ENCODE measurements around the gene SSTR4.

Gene SSTR4

DNA sequence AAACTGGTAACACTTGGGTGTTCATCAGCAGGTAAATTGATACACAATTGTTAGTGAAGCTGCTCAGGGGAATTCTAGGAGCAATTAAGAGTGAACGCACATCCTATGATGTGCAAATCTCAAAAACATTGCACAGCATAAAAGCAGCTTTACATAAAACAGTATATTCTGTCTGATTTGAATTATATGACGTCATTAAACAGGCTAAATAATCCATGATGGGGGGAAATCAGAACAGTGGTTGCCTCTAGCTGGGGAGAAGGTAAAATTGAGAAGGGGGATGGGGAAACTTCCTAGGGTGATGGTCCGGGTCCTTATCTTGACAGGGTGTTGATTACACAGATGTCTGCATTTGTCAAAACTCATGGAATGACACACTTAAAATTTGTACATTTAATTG is 31.7 kb downstream of the SSTR4 start:
- no peak overlapping the region for H3K4me3 ChIP-seq (ENCODE audit: control insufficient read depth, low read depth, low read length)
- DNase-seq (ENCODE audit: low read depth): no peak
- TF ChIP-seq, protein P1, sequence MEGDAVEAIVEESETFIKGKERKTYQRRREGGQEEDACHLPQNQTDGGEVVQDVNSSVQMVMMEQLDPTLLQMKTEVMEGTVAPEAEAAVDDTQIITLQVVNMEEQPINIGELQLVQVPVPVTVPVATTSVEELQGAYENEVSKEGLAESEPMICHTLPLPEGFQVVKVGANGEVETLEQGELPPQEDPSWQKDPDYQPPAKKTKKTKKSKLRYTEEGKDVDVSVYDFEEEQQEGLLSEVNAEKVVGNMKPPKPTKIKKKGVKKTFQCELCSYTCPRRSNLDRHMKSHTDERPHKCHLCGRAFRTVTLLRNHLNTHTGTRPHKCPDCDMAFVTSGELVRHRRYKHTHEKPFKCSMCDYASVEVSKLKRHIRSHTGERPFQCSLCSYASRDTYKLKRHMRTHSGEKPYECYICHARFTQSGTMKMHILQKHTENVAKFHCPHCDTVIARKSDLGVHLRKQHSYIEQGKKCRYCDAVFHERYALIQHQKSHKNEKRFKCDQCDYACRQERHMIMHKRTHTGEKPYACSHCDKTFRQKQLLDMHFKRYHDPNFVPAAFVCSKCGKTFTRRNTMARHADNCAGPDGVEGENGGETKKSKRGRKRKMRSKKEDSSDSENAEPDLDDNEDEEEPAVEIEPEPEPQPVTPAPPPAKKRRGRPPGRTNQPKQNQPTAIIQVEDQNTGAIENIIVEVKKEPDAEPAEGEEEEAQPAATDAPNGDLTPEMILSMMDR (conservative IDR thresholded peaks at IDR 0.05; ENCODE audit: control insufficient read depth, insufficient read depth, low read depth, low read length): no peak

- H3K4me3 ChIP-seq (ENCODE audit: control insufficient read depth, low read depth, low read length): no peak overlapping the region
- TF ChIP-seq, protein P1 (conservative IDR thresholded peaks at IDR 0.05; ENCODE audit: control insufficient read depth, insufficient read depth, low read depth, low read length): no peak
- DNase-seq (ENCODE audit: low read depth): no peak
Observed at GRCh38 chr20:23068283-23068682, 33.2 kb downstream of the SSTR4 start.

GRCh38 chr20:23069108-23069507 is 34.0 kb downstream of the SSTR4 start:
- H3K4me3 ChIP-seq (ENCODE audit: control insufficient read depth, low read depth, low read length): no peak overlapping the region
- DNase-seq (ENCODE audit: low read depth): no peak
- TF ChIP-seq, protein P1 (conservative IDR thresholded peaks at IDR 0.05; ENCODE audit: control insufficient read depth, insufficient read depth, low read depth, low read length): no peak

DNA sequence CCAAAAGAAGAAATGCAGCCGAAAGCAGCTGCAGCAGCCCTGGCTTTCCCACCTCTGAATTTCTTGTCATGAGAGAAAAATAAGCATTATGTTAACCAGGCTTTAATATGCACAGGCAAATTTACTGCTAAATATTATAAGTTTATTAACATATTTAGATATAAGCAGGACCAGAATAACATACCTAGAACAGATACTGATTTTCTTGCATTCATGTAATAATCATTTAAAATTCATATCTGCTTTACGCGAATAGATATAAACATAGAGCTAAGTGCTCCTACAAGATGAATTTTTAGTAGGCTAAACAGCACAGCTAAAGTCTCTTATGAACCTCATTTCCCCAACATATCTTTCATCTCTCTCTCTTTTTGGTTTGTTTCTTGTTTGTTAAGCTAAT is 36.3 kb downstream of the SSTR4 start:
- H3K4me3 ChIP-seq (ENCODE audit: control insufficient read depth, low read depth, low read length): no peak overlapping the region
- no peak for DNase-seq (ENCODE audit: low read depth)
- TF ChIP-seq, protein P1 (conservative IDR thresholded peaks at IDR 0.05; ENCODE audit: control insufficient read depth, insufficient read depth, low read depth, low read length): no peak

GRCh38 chr20:23071996-23072395 is 36.9 kb downstream of the SSTR4 start:
- TF ChIP-seq, protein P1 (conservative IDR thresholded peaks at IDR 0.05; ENCODE audit: control insufficient read depth, insufficient read depth, low read depth, low read length): no peak
- no peak overlapping the region for H3K4me3 ChIP-seq (ENCODE audit: control insufficient read depth, low read depth, low read length)
- no peak for DNase-seq (ENCODE audit: low read depth)

DNA sequence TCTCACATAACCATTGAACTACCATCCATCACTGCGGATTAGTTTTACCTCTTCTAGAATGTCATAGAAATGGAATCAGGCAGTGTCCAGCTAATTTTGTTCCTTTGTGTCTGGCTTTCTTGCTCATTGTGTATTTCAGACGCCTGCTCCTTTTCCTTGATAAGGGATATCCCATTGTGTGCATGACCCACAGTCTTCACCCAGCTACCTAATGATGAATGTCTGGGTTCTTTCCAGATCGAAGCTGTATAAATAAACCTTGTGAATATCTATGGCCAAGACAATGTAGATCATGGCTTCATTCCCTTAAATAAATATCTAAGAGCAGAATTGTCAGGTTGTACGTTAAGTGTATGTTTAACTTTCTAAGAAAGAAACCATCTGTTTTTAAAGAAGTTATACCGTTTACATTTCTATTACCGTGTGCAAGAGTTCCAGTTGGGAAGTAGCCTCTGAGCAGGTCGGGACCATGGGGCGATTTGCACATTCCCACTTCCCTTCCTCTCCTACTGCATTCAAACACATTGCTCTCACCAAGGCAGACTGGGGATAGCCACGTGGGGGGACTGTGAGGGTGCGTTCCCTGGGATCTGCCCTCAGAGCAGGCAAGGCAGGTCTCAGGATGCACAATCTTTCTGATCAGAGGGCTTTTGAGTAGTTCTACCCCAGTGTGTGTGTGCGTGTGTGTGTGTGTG is 37.9 kb downstream of the SSTR4 start:
- TF ChIP-seq, protein P1 (conservative IDR thresholded peaks at IDR 0.05; ENCODE audit: control insufficient read depth, insufficient read depth, low read depth, low read length): no peak
- DNase-seq (ENCODE audit: low read depth): no peak
- no peak overlapping the region for H3K4me3 ChIP-seq (ENCODE audit: control insufficient read depth, low read depth, low read length)

DNA sequence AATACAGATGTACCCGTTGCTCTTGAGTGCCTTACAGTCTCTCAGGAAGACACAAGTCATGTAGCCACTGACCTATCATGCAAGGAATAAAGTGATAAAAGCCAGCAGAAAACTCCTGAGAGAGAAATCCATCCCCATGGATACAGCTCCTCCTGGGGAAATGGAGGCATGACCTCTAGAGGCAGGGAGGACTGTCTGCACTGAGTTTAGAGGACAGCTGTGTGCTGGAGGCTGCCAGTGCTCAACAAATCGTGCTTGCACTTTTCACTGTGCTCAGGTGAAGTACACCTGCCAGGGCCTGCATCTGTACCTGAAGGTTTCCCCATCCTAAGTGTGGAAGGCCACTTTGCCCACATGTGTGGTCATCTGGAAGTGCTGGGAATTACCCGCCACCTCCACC is 38.9 kb downstream of the SSTR4 start:
- DNase-seq (ENCODE audit: low read depth): no peak
- TF ChIP-seq, protein P1 (conservative IDR thresholded peaks at IDR 0.05; ENCODE audit: control insufficient read depth, insufficient read depth, low read depth, low read length): no peak
- no peak overlapping the region for H3K4me3 ChIP-seq (ENCODE audit: control insufficient read depth, low read depth, low read length)
